ENCODE results near the gene DOLK.

DNA sequence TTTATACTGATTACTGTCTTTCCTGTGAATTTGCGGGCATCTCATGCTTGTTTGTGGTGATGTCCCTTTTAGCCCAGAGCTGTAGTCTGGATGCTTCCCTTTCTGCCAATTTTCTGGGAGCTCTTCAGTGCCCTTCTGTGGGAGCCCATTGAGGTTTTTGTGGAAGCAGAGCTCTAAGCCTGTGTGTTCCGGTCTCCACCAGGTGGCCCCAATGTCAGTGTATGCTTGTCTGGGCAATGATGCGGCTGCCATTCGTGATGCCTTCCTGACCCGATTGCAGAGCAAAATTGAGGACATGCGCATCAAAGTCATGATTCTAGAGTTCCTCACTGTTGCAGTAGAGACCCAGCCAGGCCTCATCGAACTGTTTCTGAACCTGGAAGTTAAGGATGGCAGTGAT is 45.6 kb upstream of the DOLK start:
- no peak for TF ChIP-seq POLR2AphosphoS5 (IDR thresholded peaks at IDR 0.05)
- TF ChIP-seq, protein P1, sequence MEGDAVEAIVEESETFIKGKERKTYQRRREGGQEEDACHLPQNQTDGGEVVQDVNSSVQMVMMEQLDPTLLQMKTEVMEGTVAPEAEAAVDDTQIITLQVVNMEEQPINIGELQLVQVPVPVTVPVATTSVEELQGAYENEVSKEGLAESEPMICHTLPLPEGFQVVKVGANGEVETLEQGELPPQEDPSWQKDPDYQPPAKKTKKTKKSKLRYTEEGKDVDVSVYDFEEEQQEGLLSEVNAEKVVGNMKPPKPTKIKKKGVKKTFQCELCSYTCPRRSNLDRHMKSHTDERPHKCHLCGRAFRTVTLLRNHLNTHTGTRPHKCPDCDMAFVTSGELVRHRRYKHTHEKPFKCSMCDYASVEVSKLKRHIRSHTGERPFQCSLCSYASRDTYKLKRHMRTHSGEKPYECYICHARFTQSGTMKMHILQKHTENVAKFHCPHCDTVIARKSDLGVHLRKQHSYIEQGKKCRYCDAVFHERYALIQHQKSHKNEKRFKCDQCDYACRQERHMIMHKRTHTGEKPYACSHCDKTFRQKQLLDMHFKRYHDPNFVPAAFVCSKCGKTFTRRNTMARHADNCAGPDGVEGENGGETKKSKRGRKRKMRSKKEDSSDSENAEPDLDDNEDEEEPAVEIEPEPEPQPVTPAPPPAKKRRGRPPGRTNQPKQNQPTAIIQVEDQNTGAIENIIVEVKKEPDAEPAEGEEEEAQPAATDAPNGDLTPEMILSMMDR (IDR thresholded peaks at IDR 0.05), result peak in 1 of 3 donors; percentile 14
- no peak for TF ChIP-seq POLR2A (IDR thresholded peaks at IDR 0.05)
